Colon (tissue), 2 donors: Measurements from ENCODE around the gene SYTL1.

Experiments
- FAIRE-seq: peaks from 2 replicates; lab custom pipeline; 2012; peaks lifted over from hg19 to GRCh38; lab: Jason Lieb, UNC
- donor health status: control.
- donor health status: control.

SYTL1 gene

GRCh38 chr1:27348861-27349783 lies 7.3 kb downstream of the SYTL1 start:
- no peak for FAIRE-seq

GRCh38 chr1:27349784-27350662 lies 8.2 kb downstream of the SYTL1 start:
- FAIRE-seq = no peak

- FAIRE-seq = no peak
Observed at GRCh38 chr1:27350663-27351540, 9.1 kb downstream of the SYTL1 start.

GRCh38 chr1:27351541-27352107 lies 9.8 kb downstream of the SYTL1 start:
- no peak for FAIRE-seq

GRCh38 chr1:27353166-27353565 lies 11.3 kb downstream of the SYTL1 start:
- FAIRE-seq = no peak

- no peak for FAIRE-seq
Observed at GRCh38 chr1:27353629-27354028, 11.8 kb downstream of the SYTL1 start.

- FAIRE-seq = no peak
Observed at GRCh38 chr1:27355683-27356082, 13.9 kb downstream of the SYTL1 start.

GRCh38 chr1:27356277-27356618 lies 14.4 kb downstream of the SYTL1 start:
- FAIRE-seq = no peak

- FAIRE-seq = no peak
Observed at GRCh38 chr1:27356619-27357280, 14.9 kb downstream of the SYTL1 start.

- FAIRE-seq = no peak
Observed at GRCh38 chr1:27357281-27358037, 15.6 kb downstream of the SYTL1 start.

- FAIRE-seq = no peak
Observed at GRCh38 chr1:27358038-27358927, 16.5 kb downstream of the SYTL1 start.

DNA sequence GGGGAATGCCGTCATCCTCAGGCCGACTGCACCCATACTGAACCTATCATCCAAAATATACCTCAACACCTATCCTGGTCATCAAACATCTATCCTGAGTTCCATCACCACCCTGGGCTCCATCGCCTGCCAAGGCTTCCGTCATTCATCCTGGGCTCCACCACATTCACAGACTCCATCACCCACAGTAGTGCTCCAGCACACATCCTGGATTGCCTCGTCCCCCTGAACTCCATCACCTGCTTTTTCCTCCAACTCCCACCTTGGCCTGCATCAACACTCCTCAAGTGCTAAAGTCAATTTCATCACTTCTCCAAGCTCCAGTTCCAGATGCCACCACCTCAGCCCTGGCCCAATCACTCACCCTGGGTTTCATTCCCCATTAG lies 17.1 kb downstream of the SYTL1 start:
- no peak for FAIRE-seq

GRCh38 chr1:27359822-27360158 lies 18.0 kb downstream of the SYTL1 start:
- FAIRE-seq = no peak

GRCh38 chr1:27360159-27361043 lies 18.6 kb downstream of the SYTL1 start:
- no peak for FAIRE-seq

GRCh38 chr1:27361044-27361402 lies 19.2 kb downstream of the SYTL1 start:
- FAIRE-seq = no peak

DNA sequence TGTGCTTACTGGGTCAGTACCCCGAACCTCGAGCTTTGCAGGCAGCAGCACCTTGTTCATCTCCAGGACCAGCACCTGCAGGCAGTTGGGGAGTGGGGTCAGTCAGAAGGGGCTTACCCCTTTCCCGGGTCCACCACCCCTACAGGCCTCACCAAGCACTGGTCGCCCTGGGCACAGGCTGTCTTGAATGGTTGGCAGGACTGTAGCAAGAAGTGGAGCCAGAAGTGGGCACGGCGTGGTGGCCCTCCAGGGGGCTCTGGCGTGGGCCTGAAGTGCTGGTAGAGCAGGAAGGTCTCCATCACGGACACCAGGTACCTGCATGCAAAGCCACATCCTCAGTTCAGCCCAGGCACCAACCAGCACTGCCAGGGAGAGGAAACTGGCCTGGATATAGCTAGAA lies 19.7 kb downstream of the SYTL1 start:
- FAIRE-seq = no peak

DNA sequence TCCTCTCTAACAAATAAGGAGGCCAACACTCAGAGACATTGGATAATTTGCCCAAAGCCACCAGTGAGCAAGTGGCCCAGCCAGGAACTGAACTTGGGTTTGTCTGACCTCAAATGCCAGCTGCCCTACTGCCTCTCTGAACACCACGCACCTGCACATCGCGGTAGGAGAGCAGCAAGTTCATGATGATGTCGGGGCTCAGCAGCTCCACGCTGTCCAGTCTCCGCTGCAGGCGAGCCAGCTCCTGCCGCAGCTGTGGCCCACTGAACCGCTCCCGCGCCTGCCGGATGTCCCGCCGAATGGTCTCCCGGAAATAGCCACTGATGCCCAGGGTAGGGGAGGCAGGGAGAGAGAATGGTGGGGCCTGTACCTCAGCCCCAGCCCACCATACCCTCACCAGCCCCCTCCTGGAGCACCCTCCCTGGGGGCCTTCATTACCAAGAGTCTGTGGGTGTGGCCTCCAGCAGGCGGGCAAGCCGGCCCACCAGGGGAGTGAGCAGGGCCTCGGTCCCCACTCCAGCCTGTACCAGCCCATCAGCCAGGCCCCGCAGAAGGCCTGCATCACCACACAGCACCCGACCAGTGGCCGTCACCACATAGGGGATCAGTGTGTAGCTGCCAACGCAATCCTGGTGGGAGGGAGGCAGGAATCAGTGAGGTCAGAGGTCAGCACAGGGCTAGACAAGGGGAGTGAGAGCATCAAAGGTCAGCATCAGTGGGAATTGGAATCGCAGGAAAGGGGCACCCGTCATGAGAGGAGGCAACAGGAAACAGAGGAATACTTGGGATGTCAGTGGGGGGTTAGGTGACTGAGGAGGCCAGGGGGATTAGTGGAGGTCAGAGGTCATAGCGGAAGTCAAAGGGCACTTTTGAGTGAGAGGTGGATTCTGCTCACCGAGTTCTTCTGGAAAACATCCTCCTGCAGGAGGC lies 22.2 kb downstream of the SYTL1 start:
- no peak for FAIRE-seq
